ENCODE data around the gene MAPRE3. TPM values are rescaled to one million over a fixed set of nuclear protein-coding genes. Genes with fewer than 3 reads are reported as not detected.
A peak's percentile ranks its signal among the peaks of the same experiment; 100 is the strongest.

The MAPRE3 gene
- total and polyA plus RNA-seq, 9 of the 15 experiments (the other 6 are each of a cell fraction or from before 2014, with no cell fraction given) = 0.70 to 43.2 (median 12.6) TPM

- TF ChIP-seq MAZ (CRISPR knock-in tag; conservative IDR thresholded peaks at IDR 0.05 in 1 of 2, IDR thresholded peaks at IDR 0.05 in 1 of 2) (peak in 1 of 2 experiments; percentile 25; a peak in 1 of 4 replicates), SAP30 (IDR thresholded peaks at IDR 0.05; ENCODE audit: borderline replicate concordance, insufficient read depth, low read depth, low read length, poor library complexity, severe bottlenecking) (peak; percentile 27), SIRT6 (IDR thresholded peaks at IDR 0.05; ENCODE audit: low read depth, low read length) (no peak), KLF6 (CRISPR knock-in tag; IDR thresholded peaks at IDR 0.05; ENCODE audit: borderline replicate concordance) (0 out of 2 replicates have a peak, but pooled peaks have one; percentile 27)
Measured at GRCh38 chr2:27051902-27052645, 81.6 kb downstream of the MAPRE3 start (continued).

DNA sequence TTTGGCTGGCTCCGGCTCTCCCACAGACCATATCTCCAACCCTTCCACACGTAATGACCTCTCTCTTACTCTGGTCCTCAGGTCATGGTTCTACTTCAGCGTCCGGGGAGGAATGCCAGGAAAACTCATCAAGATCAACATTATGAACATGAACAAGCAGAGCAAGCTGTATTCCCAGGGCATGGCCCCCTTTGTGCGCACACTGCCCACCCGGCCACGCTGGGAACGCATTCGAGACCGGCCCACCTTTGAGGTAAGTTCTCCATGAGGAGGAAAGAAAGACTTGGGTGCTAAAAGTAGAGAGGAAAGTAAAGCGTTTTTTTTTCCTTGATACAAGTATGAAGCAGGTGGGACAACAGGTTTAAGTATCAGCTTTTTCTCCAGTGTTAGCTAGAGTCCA lies 82.9 kb downstream of the MAPRE3 start:
- WGBS (ENCODE audit: insufficient coverage, low coverage, missing lambda C conversion rate) = 77% methylated on average over 11 of the region's 11 CpGs
- 0 out of 3 replicates have a peak, but pooled peaks cover 5% of the 10 kb centered on the region for H3K79me2 ChIP-seq (ENCODE audit: control insufficient read depth, insufficient read depth, low read length)
- H3K4me1 ChIP-seq (replicated peaks in 1 of 2; ENCODE audit: control insufficient read depth in 2 of 2, insufficient read depth in 2 of 2, low read length in 2 of 2) = peaks cover 28 to 36% of the 10 kb centered on the region in 2 experiments; a peak in 4 of 5 replicates
- peaks cover 54% of the 10 kb centered on the region for H3K36me3 ChIP-seq (ENCODE audit: control insufficient read depth, insufficient read depth, low read length)
- peak overlapping the region in 1 of 2 experiments; percentile 54; a peak in 2 of 4 replicates for H3K9ac ChIP-seq (ENCODE audit: insufficient read depth in 1 of 2, low read depth in 2 of 2, low read length in 2 of 2)
- no peaks in the 10 kb centered on the region for H3K9me3 ChIP-seq (replicated peaks; ENCODE audit: control insufficient read depth, insufficient read depth, low read depth, low read length)
- H3K27ac ChIP-seq (ENCODE audit: extremely low read depth, low read depth, low read length) = no peak overlapping the region
- POLR2A ChIA-PET = interaction anchor here (0.8 to 10.5 kb wide), 3 partner anchors 7 to 25 kb away, joined by 3 to 112 read pairs (median 24); partner anchors contain the start of gene EMILIN1
- no peak overlapping the region for H3K4me2 ChIP-seq (ENCODE audit: insufficient read depth, low read length)
- H2AFZ ChIP-seq (ENCODE audit: low read depth, low read length) = no peak overlapping the region
- H3K27me3 ChIP-seq (ENCODE audit: control insufficient read depth in 2 of 2, insufficient read depth in 2 of 2, low read length in 2 of 2) = no peaks in the 10 kb centered on the region
- DNase-seq (ENCODE audit: extremely low read depth in 1 of 4, low spot score in 3 of 4) (no peak), ATAC-seq (no peak), FAIRE-seq (no peak)
- no TSS peak for BruUV-seq (replicated peaks)
- H4K20me1 ChIP-seq (replicated peaks; ENCODE audit: control insufficient read depth, insufficient read depth, low read length) = no peaks in the 10 kb centered on the region; the same call in 1 of the 2 replicates
- no peak overlapping the region for H3K4me3 ChIP-seq
- TF ChIP-seq, protein P1, sequence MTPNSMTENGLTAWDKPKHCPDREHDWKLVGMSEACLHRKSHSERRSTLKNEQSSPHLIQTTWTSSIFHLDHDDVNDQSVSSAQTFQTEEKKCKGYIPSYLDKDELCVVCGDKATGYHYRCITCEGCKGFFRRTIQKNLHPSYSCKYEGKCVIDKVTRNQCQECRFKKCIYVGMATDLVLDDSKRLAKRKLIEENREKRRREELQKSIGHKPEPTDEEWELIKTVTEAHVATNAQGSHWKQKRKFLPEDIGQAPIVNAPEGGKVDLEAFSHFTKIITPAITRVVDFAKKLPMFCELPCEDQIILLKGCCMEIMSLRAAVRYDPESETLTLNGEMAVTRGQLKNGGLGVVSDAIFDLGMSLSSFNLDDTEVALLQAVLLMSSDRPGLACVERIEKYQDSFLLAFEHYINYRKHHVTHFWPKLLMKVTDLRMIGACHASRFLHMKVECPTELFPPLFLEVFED (CRISPR knock-in tag; conservative IDR thresholded peaks at IDR 0.05) = no peak
- TF ChIP-seq, protein P2, sequence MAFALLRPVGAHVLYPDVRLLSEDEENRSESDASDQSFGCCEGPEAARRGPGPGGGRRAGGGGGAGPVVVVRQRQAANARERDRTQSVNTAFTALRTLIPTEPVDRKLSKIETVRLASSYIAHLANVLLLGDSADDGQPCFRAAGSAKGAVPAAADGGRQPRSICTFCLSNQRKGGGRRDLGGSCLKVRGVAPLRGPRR (CRISPR knock-in tag; IDR thresholded peaks at IDR 0.05) = no peak
- TF ChIP-seq NFATC3 (IDR thresholded peaks at IDR 0.05) (no peak), GTF2E2 (tag; IDR thresholded peaks at IDR 0.05) (no peak), SETDB1 (IDR thresholded peaks at IDR 0.05; ENCODE audit: low read length) (no peak), ZNF644 (tag; IDR thresholded peaks at IDR 0.05; ENCODE audit: low read depth) (no peak), HDAC6 (IDR thresholded peaks at IDR 0.05; ENCODE audit: low read depth, low read length) (no peak), CEBPG (CRISPR knock-in tag; IDR thresholded peaks at IDR 0.05) (0 out of 2 replicates have a peak, but pooled peaks have one; percentile 9), CEBPG (tag; conservative IDR thresholded peaks at IDR 0.05 in 1 of 2, IDR thresholded peaks at IDR 0.05 in 1 of 2) (no peak), SP1 (CRISPR knock-in tag; IDR thresholded peaks at IDR 0.05) (0 out of 2 replicates have a peak, but pooled peaks have one; percentile 21), MEF2A (IDR thresholded peaks at IDR 0.05; ENCODE audit: control insufficient read depth, low read depth, low read length) (no peak), MTA2 (IDR thresholded peaks at IDR 0.05; ENCODE audit: low read depth) (no peak), ZNF668 (CRISPR knock-in tag; IDR thresholded peaks at IDR 0.05) (no peak)
- CTCF ChIA-PET (ENCODE audit: low intra/inter-chr PET ratio) = no interaction called here
- no peaks in the 10 kb centered on the region for H3K9me1 ChIP-seq (ENCODE audit: control insufficient read depth, insufficient read depth, low read length)
- in situ Hi-C loops (cut with MboI) = no loop called here
- intact Hi-C loops (cut with micrococcal nuclease) = no loop called here

All from K562 (cell line).